Ovary (tissue), 9 donors: Measurements from ENCODE around the gene TRIO. TPM values are rescaled to one million over a fixed set of nuclear protein-coding genes. Genes with fewer than 3 reads are reported as not detected.

Experiments
- DNase-seq, 5 donors: peaks; one replicate each; pipeline ENCODE4 v3.0.0-alpha.2; 2019 to 2020
- H3K27ac ChIP-seq, 2 donors: fragments of 200-600 bp; one replicate each; pipeline versions ENCODE4 v1.5.1 to v1.8.0; 2019 to 2022
- H3K27me3 ChIP-seq: fragments of 200-600 bp; one replicate; pipeline ENCODE4 v1.8.0; 2022
- H3K36me3 ChIP-seq: fragments of 200-600 bp; sonication (generic); one replicate; pipeline ENCODE4 v1.5.1; 2019
- H3K4me1 ChIP-seq: one replicate; pipeline ENCODE4 v1.8.1; 2013; ENCODE audit warnings: mild to moderate bottlenecking, moderate library complexity; ENCODE audit not compliant: insufficient read depth
- H3K4me3 ChIP-seq: fragments of 200-600 bp; sonication (generic); one replicate; pipeline ENCODE4 v1.5.1; 2017
- H3K9me3 ChIP-seq, 2 donors: fragments of 200-600 bp in 1 of 2; sonication (generic) in 1 of 2; one replicate each; pipeline versions ENCODE4 v1.5.1 to v1.8.1; 2013 to 2019; ENCODE audit warnings: mild to moderate bottlenecking in 1 of 2, moderate library complexity in 1 of 2
- EP300 ChIP-seq: sonication (generic); formaldehyde crosslinking; IDR thresholded peaks from one replicate; pipeline ENCODE4 v1.6.1; 2017; ENCODE audit warnings: antibody characterized with exemption
- POLR2A ChIP-seq: fragments of 450-650 bp; IDR thresholded peaks from one replicate; pipeline ENCODE4 v1.6.1; 2017; ENCODE audit warnings: antibody characterized with exemption, mild to moderate bottlenecking, moderate library complexity
- WGBS, 3 donors: extraction: QIAGEN DNeasy Blood & Tissue Kit in 1 of 3; methylation state at CpG; one replicate each; pipeline versions ENCODE4 v1.1.5 to v1.1.7; 2013 to 2017; 5-methylcytosine and 5-hydroxymethylcytosine counted together
- intact Hi-C, 4 donors: fragments of 100-400 bp; cut with DNase I; formaldehyde crosslinking; loops; one replicate each; pipeline versions ENCODE4 v1.11.0 to v1.15.1; 2022 to 2023
- polyA plus RNA-seq, 2 donors: library from polyadenylated mRNA; stranded (reverse); fragments of 200-250 nt in 1 of 2; fragments of 350-450 nt in 1 of 2; fragmentation: Illumina TruSeq in 1 of 2; extraction: RNeasy Lipid Tissue Mini Kit (QIAGEN cat#74804) in 1 of 2; gene quantifications; one replicate each; pipeline ENCODE4 v1.2.3, GENCODE V29; 2013 to 2014
- total RNA-seq, 7 donors: library from RNA; depleted of rRNA in 2 of 7; stranded (reverse); fragments of >200 nt in 2 of 7; fragmentation: NEBNext Ultra II Directional in 3 of 7; extraction: Animal tissue kit (Norgen Biotek cat#: 25700) in 3 of 7; gene quantifications; one replicate each; pipeline versions ENCODE4 v1.1.0 to v1.2.4, GENCODE V29; 2016 to 2023
- TF ChIP-seq, protein P1 (sequence below), 3 donors: fragments of 450-650 bp in 2 of 3; fragments of 200-600 bp in 1 of 3; IDR thresholded peaks; one replicate each; pipeline versions ENCODE4 v1.5.1 to v1.8.0; 2016 to 2022; ENCODE audit warnings: antibody characterized with exemption in 3 of 3, mild to moderate bottlenecking in 1 of 3
- donor health status: DM: no; HTN: no; CAD: no; lungs with moderate emphysema.
- donor health status: DM: no; HTN: no; CAD: no.
- donor health status: Bipolar disorder and iron deficiency.
- donor health status: DM: yes; HTN: yes; CAD: no.
- donor health status: DM: no; HTN: no; CAD: no.
- donor health status: DM: yes; HTN: yes; CAD: no.

Gene TRIO
- total and polyA plus RNA-seq, 9 donors: 58.4 to 268 (median 125) TPM

DNA sequence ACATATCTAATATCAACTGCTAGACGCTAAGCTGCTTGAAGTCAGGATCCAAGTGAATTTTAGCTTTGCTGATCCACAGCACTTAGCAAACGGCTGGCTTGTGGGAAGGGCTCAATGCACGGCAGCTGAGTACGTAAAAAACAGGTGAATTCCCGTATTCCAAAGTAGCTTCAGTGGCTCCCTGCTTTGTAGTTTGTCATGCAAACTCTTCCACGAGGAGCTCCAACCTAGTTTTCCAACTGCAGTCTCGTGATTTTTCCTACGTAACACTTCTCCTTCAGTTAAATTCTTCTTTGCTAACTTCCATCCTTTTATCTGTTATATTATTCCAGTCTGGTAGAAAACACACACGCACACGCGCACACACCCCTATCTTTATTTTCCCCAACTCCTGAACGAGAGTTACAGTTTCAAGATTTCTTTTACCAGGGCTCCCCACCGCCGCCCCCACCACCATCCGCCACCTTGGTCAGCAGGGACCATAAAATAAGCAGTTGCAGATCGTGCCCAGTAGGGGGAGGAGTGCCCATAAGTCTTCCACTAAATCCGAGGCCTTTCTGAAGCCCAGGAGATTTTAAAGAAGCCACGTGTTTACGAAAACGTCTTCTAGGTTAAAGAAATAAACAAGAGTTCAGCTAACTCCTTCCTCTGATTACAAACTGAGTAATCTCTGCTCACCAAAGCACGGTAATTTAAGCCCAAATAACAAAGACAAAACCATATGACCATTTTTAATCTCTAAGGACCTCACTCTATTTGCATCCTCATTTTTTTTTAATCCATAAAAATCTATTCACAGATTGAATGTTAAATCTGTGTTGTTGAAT, 34.8 kb upstream of the TRIO start:
- no peaks in the 10 kb centered on the region for H3K9me3 ChIP-seq
- 8 to 13% (median 12%) methylated on average over 21 of the region's 21 CpGs for WGBS, 3 donors
- H3K36me3 ChIP-seq: no peaks in the 10 kb centered on the region
- no peak overlapping the region for H3K27ac ChIP-seq
- peak; percentile 50 to 75 (median 63) for DNase-seq
- TF ChIP-seq EP300: no peak
- TF ChIP-seq, protein P1, sequence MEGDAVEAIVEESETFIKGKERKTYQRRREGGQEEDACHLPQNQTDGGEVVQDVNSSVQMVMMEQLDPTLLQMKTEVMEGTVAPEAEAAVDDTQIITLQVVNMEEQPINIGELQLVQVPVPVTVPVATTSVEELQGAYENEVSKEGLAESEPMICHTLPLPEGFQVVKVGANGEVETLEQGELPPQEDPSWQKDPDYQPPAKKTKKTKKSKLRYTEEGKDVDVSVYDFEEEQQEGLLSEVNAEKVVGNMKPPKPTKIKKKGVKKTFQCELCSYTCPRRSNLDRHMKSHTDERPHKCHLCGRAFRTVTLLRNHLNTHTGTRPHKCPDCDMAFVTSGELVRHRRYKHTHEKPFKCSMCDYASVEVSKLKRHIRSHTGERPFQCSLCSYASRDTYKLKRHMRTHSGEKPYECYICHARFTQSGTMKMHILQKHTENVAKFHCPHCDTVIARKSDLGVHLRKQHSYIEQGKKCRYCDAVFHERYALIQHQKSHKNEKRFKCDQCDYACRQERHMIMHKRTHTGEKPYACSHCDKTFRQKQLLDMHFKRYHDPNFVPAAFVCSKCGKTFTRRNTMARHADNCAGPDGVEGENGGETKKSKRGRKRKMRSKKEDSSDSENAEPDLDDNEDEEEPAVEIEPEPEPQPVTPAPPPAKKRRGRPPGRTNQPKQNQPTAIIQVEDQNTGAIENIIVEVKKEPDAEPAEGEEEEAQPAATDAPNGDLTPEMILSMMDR (IDR thresholded peaks at IDR 0.05): peak; percentile 44 to 59 (median 54)
- H3K27me3 ChIP-seq: no peaks in the 10 kb centered on the region
- H3K4me3 ChIP-seq: peak overlapping the region; percentile 16
- intact Hi-C loops: loop anchor here in 3 of 4 donors (2.0 to 10.0 kb wide), 3 partner anchors 159 to 166 kb away; no protein-coding TSS in a partner anchor
- no peaks in the 10 kb centered on the region for H3K4me1 ChIP-seq

DNA sequence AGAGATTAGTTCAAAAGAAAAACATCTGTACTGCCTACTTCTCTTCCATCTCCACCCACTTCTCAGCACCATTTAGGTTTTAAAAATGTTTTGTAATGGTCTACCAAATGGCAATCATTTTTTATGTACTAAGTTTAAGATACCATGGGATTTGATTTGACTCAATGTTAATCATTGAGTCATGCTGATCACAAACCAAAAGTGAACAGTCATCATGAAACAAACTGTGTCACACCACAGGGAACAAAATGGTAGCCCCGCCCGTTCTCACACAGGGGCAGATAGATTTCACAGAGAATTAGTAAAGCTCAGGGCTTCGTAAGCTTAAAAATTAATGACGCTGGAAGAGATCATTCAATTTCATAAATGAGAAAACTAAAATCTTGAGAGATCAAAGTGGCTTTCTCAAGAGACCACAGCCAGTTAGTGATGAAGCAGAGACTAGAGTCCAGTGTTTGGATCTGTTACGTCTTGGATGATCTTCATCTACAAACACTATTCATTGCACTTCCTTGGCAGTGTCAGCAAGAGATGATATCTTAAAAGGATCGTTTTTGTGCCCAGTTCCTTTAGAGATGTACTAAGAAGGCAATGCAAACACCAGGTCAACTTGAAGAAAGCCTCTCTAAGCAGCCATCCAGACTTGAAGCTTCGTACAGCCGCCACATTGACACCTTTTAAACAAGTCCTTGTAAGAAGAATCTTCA, 33.9 kb upstream of the TRIO start:
- Histone ChIP-seq H3K27ac (no peak overlapping the region), H3K4me3 (no peak overlapping the region), H3K9me3 (no peaks in the 10 kb centered on the region), H3K36me3 (no peaks in the 10 kb centered on the region), H3K4me1 (no peaks in the 10 kb centered on the region), H3K27me3 (no peaks in the 10 kb centered on the region)
- 90 to 93% (median 92%) methylated on average over 8 of the region's 8 CpGs for WGBS, 3 donors
- DNase-seq: no peak
- intact Hi-C loops: loop anchor here in 3 of 4 donors (2.0 to 10.0 kb wide), 3 partner anchors 158 to 166 kb away; no protein-coding TSS in a partner anchor
- TF ChIP-seq EP300 (no peak), POLR2A (no peak)
- TF ChIP-seq, protein P1 (IDR thresholded peaks at IDR 0.05): no peak

DNA sequence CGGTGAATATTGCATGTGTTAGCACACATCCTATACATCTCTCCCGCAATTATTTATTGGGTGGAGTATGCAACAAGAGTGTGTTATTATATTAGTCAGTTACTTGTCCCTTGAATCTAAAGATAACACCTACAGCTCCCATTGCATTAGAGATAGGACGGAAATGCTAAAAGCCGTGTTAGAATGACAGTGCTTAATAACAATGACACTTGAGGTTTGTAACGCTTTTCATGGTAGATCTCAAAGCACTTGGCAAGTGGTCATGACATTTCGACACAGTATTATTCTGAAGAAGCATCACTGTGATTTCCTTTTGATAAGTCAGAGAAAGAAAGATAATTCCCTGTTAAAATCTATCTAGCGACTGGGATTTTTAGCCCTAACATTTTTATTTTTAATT, 33.4 kb upstream of the TRIO start:
- no peaks in the 10 kb centered on the region for H3K27me3 ChIP-seq
- DNase-seq: no peak
- H3K4me1 ChIP-seq: no peaks in the 10 kb centered on the region
- intact Hi-C loops: loop anchor here in 3 of 4 donors (2.0 to 10.0 kb wide), 3 partner anchors 158 to 165 kb away; no protein-coding TSS in a partner anchor
- no peak overlapping the region for H3K4me3 ChIP-seq
- H3K9me3 ChIP-seq: no peaks in the 10 kb centered on the region
- 86 to 88% (median 87%) methylated on average over 7 of the region's 7 CpGs for WGBS, 3 donors
- H3K27ac ChIP-seq: no peak overlapping the region
- TF ChIP-seq, protein P1 (IDR thresholded peaks at IDR 0.05): no peak
- TF ChIP-seq POLR2A: no peak
- TF ChIP-seq EP300: no peak
- H3K36me3 ChIP-seq: no peaks in the 10 kb centered on the region

DNA sequence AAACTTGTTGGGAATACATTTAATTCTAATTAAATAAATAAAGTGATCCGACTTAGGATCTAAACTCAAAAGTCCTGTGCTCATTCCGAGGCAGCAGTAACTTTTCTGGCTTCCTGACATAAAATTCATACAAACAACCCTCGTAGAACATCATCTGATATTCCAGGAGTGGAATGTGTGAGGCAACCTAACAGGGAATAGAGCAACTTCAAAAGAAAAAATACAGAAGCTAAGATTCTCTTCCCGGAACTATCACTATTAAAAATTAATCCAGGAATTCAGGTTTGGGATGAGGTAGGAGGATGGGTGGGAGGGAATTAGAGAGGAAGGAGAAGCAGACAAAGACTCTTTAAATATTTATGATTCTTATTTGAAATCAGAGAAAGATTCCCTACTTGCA, 32.9 kb upstream of the TRIO start:
- Histone ChIP-seq H3K27ac (no peak overlapping the region), H3K36me3 (no peaks in the 10 kb centered on the region), H3K27me3 (no peaks in the 10 kb centered on the region), H3K4me1 (no peaks in the 10 kb centered on the region), H3K9me3 (no peaks in the 10 kb centered on the region), H3K4me3 (no peak overlapping the region)
- WGBS, 3 donors: 41 to 56% (median 56%) methylated on average over 4 of the region's 4 CpGs
- DNase-seq: no peak
- TF ChIP-seq EP300 (no peak), POLR2A (no peak)
- TF ChIP-seq, protein P1 (IDR thresholded peaks at IDR 0.05): no peak
- intact Hi-C loops: no loop called here
